DOHH2 (cell line): ENCODE results near the gene UVSSA.

Experiments
- CTCF ChIP-seq: fragments of 200-600 bp; sonication (generic); IDR thresholded peaks from one replicate; pipeline ENCODE4 v1.5.1; 2014; ENCODE audit warnings: antibody characterized with exemption, mild to moderate bottlenecking, low read depth, low read length; ENCODE audit not compliant: poor library complexity, severe bottlenecking
- EZH2phosphoT487 ChIP-seq: fragments of 200-600 bp; sonication (generic); IDR thresholded peaks from 2 replicates; pipeline ENCODE4 v1.6.1; 2017; ENCODE audit warnings: borderline replicate concordance, mild to moderate bottlenecking, antibody characterized with exemption, low read length, moderate library complexity, mixed read lengths

GRCh38 chr4:1373892-1374705, 27.1 kb downstream of the UVSSA start:
- no peak for TF ChIP-seq CTCF
- TF ChIP-seq EZH2phosphoT487: no peak
